Thyroid gland (tissue), 4 donors: ENCODE results near the gene USP37. TPM values are rescaled to one million over a fixed set of nuclear protein-coding genes. Genes with fewer than 3 reads are reported as not detected.

ENCODE experiments used
- DNase-seq, 2 donors: peaks; one replicate each; pipeline ENCODE4 v3.0.0-alpha.2; 2019
- H3K27ac ChIP-seq, 3 donors: fragments of 200-600 bp; sonication (generic); 1 replicate in 2 of 3; 2 replicates in 1 of 3; pipeline ENCODE4 v1.5.1; 2016 to 2019; ENCODE audit warnings: mild to moderate bottlenecking in 1 of 3, moderate library complexity in 1 of 3
- H3K27me3 ChIP-seq: fragments of 200-600 bp; sonication (generic); one replicate; pipeline ENCODE4 v1.5.1; 2019
- H3K36me3 ChIP-seq, 2 donors: fragments of 200-600 bp; sonication (generic); one replicate each; pipeline ENCODE4 v1.5.1; 2016 to 2019
- H3K4me1 ChIP-seq, 2 donors: fragments of 200-600 bp; sonication (generic); one replicate each; pipeline ENCODE4 v1.5.1; 2017 to 2019
- H3K4me3 ChIP-seq, 3 donors: fragments of 200-600 bp; sonication (generic); replicated peaks in 1 of 3; 1 replicate in 2 of 3; 2 replicates in 1 of 3; pipeline ENCODE4 v1.5.1; 2016; ENCODE audit warnings: mild to moderate bottlenecking in 1 of 3
- H3K9me3 ChIP-seq: fragments of 200-600 bp; sonication (generic); one replicate; pipeline ENCODE4 v1.5.1; 2017
- CTCF ChIP-seq, 6 experiments: fragments of 200-600 bp in 3 of 6; fragments of 450-650 bp in 3 of 6; sonication (generic) in 3 of 6; IDR thresholded peaks; one replicate each; pipeline ENCODE4 v1.5.1; 2016 to 2019; ENCODE audit warnings: antibody characterized with exemption in 6 of 6, mild to moderate bottlenecking in 2 of 6, inconsistent platforms in 1 of 6, moderate library complexity in 1 of 6
- POLR2A ChIP-seq, 2 donors: fragments of 450-650 bp; IDR thresholded peaks; one replicate each; pipeline ENCODE4 v1.6.1; 2017; ENCODE audit warnings: antibody characterized with exemption in 2 of 2, mild to moderate bottlenecking in 2 of 2, moderate library complexity in 1 of 2
- WGBS, 2 donors: methylation state at CpG; one replicate each; pipeline ENCODE4 v1.1.5; 2017; 5-methylcytosine and 5-hydroxymethylcytosine counted together
- intact Hi-C: fragments of 100-400 bp; cut with DNase I; formaldehyde crosslinking; loops from one replicate; pipeline ENCODE4 v1.15.1; 2023
- total RNA-seq, 4 donors: library from RNA; depleted of rRNA; stranded (reverse); fragments of >200 nt; gene quantifications; one replicate each; pipeline ENCODE4 v1.2.3, GENCODE V29; 2016

Gene USP37
- total RNA-seq, 4 donors from 2014 or later = 10.6 to 22.4 (median 15.8) TPM

DNA sequence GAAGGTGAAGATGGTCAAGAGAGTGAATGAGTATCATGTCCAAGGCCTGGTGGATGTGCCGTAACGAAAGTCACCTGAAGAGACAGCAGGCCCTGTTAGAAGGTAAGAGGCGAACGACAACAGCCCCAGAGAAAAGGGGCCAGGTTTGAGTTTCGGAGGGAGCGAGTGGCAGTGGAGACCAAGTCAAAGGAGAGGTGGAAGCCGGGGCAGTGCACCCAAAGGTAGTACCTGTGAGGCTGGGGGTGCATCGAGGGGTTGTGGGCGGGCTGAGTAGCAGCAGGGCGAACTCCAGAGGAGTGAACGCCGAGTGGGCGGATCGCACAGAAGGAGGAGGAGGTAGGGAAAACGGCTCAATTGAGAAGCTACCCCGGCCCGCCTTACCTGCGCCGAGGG is 358 bp downstream of the USP37 start:
- peak in 1 of 2 donors; percentile 70 for DNase-seq
- intact Hi-C loops = loop anchor here (5.0 to 10.0 kb wide), 3 partner anchors 77 to 303 kb away; partner anchors contain the start of gene GPBAR1

DNA sequence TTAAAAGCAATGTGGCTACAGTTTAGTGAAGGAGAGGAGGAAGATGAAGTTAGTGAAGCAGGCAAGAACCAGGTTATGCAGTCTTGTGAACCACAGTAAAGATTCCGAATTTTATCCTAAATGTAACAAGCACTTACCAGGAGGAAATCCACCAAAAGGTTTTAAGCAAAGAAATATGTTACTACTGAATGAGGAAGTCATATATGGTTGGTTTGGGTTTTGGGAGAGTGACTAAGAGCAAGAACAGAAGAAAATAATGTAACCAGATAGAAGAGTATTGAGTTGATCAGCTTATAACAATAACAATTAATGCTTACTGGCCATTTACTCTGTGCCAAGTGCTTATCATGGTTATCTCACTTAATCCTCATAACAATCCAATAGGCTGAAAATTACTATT is 1.9 kb downstream of the USP37 start:
- 91 to 92% methylated on average over 1 of the region's 1 CpG for WGBS, 2 donors
- DNase-seq = no peak
- H3K4me1 ChIP-seq = peaks cover 16 to 27% of the 10 kb centered on the region in 2 donors
- no peak overlapping the region for H3K4me3 ChIP-seq
- H3K27me3 ChIP-seq = no peaks in the 10 kb centered on the region
- TF ChIP-seq CTCF (IDR thresholded peaks at IDR 0.05) (no peak), POLR2A (IDR thresholded peaks at IDR 0.05) (no peak)
- H3K27ac ChIP-seq = no peak overlapping the region
- peaks cover 0 to 3% of the 10 kb centered on the region in 2 donors for H3K36me3 ChIP-seq
- intact Hi-C loops = loop anchor here (5.0 to 10.0 kb wide), 3 partner anchors 79 to 301 kb away; partner anchors contain the start of gene GPBAR1
- no peaks in the 10 kb centered on the region for H3K9me3 ChIP-seq

More for the DNA sequence above, 358 bp downstream of the USP37 start:
- Histone ChIP-seq H3K9me3 (no peaks in the 10 kb centered on the region), H3K27ac (peak overlapping the region; percentile 31 to 91 (median 89)), H3K36me3 (no peaks in the 10 kb centered on the region), H3K4me1 (peaks cover 16 to 27% of the 10 kb centered on the region in 2 donors), H3K27me3 (no peaks in the 10 kb centered on the region), H3K4me3 (peak overlapping the region; percentile 13 to 74 (median 58))
- WGBS, 2 donors = 0 to 1% methylated on average over 19 of the region's 19 CpGs
- TF ChIP-seq CTCF (IDR thresholded peaks at IDR 0.05) = no peak
- no peak for TF ChIP-seq POLR2A (IDR thresholded peaks at IDR 0.05)

DNA sequence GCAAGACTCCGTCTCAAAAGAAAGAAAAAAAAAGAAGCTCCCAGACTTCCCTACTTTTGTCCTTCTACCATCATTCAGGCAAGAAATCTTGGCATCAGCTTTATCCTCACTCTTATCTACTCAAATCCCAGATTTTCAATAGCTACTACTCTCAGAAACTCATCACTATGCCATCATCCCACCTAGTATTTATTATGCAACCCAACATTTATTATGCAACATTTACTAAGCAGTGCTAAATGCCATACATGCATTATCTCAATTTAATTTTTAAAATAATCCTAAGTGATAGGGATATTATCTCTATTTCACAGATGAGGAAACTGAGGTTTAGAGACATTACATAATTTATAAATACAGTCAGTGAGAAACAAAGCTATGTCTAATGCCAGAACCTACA is 4.1 kb downstream of the USP37 start:
- Histone ChIP-seq H3K27me3 (no peaks in the 10 kb centered on the region), H3K36me3 (peaks cover 0 to 3% of the 10 kb centered on the region in 2 donors), H3K27ac (no peak overlapping the region), H3K4me3 (no peak overlapping the region), H3K4me1 (peaks cover 0 to 10% of the 10 kb centered on the region in 2 donors), H3K9me3 (no peaks in the 10 kb centered on the region)
- TF ChIP-seq POLR2A (IDR thresholded peaks at IDR 0.05) (no peak), CTCF (IDR thresholded peaks at IDR 0.05) (no peak)
- no peak for DNase-seq
- 94 to 95% methylated on average over 1 of the region's 1 CpG for WGBS, 2 donors
- intact Hi-C loops = loop anchor here (10.0 kb wide), 2 partner anchors 81 to 299 kb away; partner anchors contain the start of gene GPBAR1

GRCh38 chr2:218558986-218559385 is 9.2 kb downstream of the USP37 start:
- H3K27me3 ChIP-seq = no peaks in the 10 kb centered on the region
- H3K27ac ChIP-seq = peak overlapping the region; percentile 17 to 45 (median 28)
- H3K4me1 ChIP-seq = peaks cover 4 to 12% of the 10 kb centered on the region in 2 donors
- H3K9me3 ChIP-seq = no peaks in the 10 kb centered on the region
- no peak overlapping the region for H3K4me3 ChIP-seq
- H3K36me3 ChIP-seq = peaks cover 5 to 7% of the 10 kb centered on the region in 2 donors
- DNase-seq = peak; percentile 64 to 67
- 37 to 62% methylated on average over 3 of the region's 3 CpGs for WGBS, 2 donors
- TF ChIP-seq CTCF (IDR thresholded peaks at IDR 0.05) (no peak), POLR2A (IDR thresholded peaks at IDR 0.05) (no peak)
- intact Hi-C loops = no loop called here

DNA sequence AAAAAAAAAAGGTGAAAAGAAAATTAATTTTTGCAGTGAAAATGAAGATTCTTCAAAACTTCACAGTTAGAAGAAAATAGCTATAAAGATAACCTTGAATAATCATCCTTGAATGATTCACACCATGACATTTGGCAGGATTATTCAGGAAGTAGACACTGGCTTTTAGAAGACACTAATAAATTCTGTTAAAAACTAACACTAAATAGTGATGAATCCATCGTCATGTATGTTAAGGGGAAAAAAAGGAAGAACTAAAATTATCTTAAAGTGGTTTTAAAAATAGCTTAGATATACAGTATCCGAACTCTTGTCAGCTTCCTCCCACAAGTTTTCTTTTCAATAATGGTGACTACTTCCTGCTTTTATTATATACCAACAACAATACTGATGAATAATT is 10.2 kb downstream of the USP37 start:
- no peaks in the 10 kb centered on the region for H3K9me3 ChIP-seq
- H3K36me3 ChIP-seq = peaks cover 12 to 13% of the 10 kb centered on the region in 2 donors
- intact Hi-C loops = no loop called here
- DNase-seq = no peak
- no peak overlapping the region for H3K4me3 ChIP-seq
- peak overlapping the region in 2 of 3 donors; percentile 17 to 28 for H3K27ac ChIP-seq
- H3K27me3 ChIP-seq = no peaks in the 10 kb centered on the region
- H3K4me1 ChIP-seq = peaks cover 4 to 12% of the 10 kb centered on the region in 2 donors
- TF ChIP-seq CTCF (IDR thresholded peaks at IDR 0.05) (no peak), POLR2A (IDR thresholded peaks at IDR 0.05) (no peak)
- 78 to 79% methylated on average over 2 of the region's 2 CpGs for WGBS, 2 donors
